ENCODE measurements around the gene CDH5. TPM values are rescaled to one million over a fixed set of nuclear protein-coding genes. Genes with fewer than 3 reads are reported as not detected.

Gene CDH5
- total and polyA plus RNA-seq, 2 of the 13 experiments (the other 11 are each of a cell fraction or from before 2014, with no cell fraction given) = 0.71 to 1.1 TPM

DNA sequence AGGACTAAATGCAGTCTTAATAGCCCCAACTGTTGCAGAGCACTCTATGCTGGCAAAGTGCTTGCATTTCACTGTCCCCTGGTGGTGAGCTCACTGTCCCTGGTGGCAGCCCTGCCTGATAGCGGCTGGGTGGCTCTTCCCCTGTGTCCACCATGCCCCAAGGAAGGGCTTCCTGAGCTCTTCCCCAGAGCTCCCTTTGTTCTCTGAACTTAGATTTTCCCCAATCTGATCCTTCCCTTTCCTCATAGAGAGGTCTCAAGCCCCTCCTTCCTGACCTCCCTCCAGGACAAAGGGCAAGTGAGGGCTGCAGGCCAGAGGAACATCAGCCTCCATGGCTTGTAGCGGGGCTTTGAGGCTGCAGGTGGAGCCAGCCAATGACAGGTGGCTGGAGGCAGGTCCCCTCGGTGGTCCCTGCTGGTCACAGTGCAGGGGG is 77.6 kb downstream of the CDH5 start:
- CTCF ChIA-PET (ENCODE audit: low intra/inter-chr PET ratio, low total read pairs) = interaction anchor here (1.0 to 1.5 kb wide), 2 partner anchors 38 to 39 kb away, joined by 5 to 11 read pairs; no protein-coding TSS in a partner anchor
- TF ChIP-seq NR2C2 (CRISPR knock-in tag; IDR thresholded peaks at IDR 0.05; ENCODE audit: borderline replicate concordance) = peak; percentile 54
- peak; percentile 24; the same call in 1 of the 2 replicates for TF ChIP-seq CEBPG (CRISPR knock-in tag; IDR thresholded peaks at IDR 0.05)
- peak; percentile 63; the same call in 1 of the 2 replicates for TF ChIP-seq ZNF619 (CRISPR knock-in tag; IDR thresholded peaks at IDR 0.05)
- TF ChIP-seq RARA (CRISPR knock-in tag; IDR thresholded peaks at IDR 0.05) = 0 out of 2 replicates have a peak, but pooled peaks have one; percentile 5
- TF ChIP-seq, protein P1, sequence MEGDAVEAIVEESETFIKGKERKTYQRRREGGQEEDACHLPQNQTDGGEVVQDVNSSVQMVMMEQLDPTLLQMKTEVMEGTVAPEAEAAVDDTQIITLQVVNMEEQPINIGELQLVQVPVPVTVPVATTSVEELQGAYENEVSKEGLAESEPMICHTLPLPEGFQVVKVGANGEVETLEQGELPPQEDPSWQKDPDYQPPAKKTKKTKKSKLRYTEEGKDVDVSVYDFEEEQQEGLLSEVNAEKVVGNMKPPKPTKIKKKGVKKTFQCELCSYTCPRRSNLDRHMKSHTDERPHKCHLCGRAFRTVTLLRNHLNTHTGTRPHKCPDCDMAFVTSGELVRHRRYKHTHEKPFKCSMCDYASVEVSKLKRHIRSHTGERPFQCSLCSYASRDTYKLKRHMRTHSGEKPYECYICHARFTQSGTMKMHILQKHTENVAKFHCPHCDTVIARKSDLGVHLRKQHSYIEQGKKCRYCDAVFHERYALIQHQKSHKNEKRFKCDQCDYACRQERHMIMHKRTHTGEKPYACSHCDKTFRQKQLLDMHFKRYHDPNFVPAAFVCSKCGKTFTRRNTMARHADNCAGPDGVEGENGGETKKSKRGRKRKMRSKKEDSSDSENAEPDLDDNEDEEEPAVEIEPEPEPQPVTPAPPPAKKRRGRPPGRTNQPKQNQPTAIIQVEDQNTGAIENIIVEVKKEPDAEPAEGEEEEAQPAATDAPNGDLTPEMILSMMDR (CRISPR knock-in tag; IDR thresholded peaks at IDR 0.05) = peak; percentile 84
- peak; percentile 29; the same call in 1 of the 2 replicates for TF ChIP-seq SALL1 (CRISPR knock-in tag; IDR thresholded peaks at IDR 0.05)
- peak; percentile 44; the same call in 1 of the 2 replicates for TF ChIP-seq ZNF83 (CRISPR knock-in tag; IDR thresholded peaks at IDR 0.05; ENCODE audit: borderline replicate concordance)
- TF ChIP-seq MEIS1 (CRISPR knock-in tag; IDR thresholded peaks at IDR 0.05; ENCODE audit: borderline replicate concordance) = peak; percentile 51; the same call in 1 of the 2 replicates
- TF ChIP-seq ZFX (CRISPR knock-in tag; IDR thresholded peaks at IDR 0.05; ENCODE audit: low read depth) = peak; percentile 29; the same call in 1 of the 2 replicates
- TF ChIP-seq SP4 (CRISPR knock-in tag; IDR thresholded peaks at IDR 0.05) = peak; percentile 24; the same call in 1 of the 2 replicates
- TF ChIP-seq RXRA (CRISPR knock-in tag; IDR thresholded peaks at IDR 0.05) = 0 out of 2 replicates have a peak, but pooled peaks have one; percentile 16
- TF ChIP-seq, protein P2, sequence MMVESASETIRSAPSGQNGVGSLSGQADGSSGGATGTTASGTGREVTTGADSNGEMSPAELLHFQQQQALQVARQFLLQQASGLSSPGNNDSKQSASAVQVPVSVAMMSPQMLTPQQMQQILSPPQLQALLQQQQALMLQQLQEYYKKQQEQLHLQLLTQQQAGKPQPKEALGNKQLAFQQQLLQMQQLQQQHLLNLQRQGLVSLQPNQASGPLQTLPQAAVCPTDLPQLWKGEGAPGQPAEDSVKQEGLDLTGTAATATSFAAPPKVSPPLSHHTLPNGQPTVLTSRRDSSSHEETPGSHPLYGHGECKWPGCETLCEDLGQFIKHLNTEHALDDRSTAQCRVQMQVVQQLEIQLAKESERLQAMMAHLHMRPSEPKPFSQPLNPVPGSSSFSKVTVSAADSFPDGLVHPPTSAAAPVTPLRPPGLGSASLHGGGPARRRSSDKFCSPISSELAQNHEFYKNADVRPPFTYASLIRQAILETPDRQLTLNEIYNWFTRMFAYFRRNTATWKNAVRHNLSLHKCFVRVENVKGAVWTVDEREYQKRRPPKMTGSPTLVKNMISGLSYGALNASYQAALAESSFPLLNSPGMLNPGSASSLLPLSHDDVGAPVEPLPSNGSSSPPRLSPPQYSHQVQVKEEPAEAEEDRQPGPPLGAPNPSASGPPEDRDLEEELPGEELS (CRISPR knock-in tag; IDR thresholded peaks at IDR 0.05) = no peak
- peak; percentile 79 for TF ChIP-seq SMC3 (IDR thresholded peaks at IDR 0.05; ENCODE audit: low read length)
- TF ChIP-seq KDM2A (CRISPR knock-in tag; IDR thresholded peaks at IDR 0.05; ENCODE audit: borderline replicate concordance, low read depth) = peak; percentile 63; the same call in 1 of the 2 replicates
- TF ChIP-seq, protein P3, sequence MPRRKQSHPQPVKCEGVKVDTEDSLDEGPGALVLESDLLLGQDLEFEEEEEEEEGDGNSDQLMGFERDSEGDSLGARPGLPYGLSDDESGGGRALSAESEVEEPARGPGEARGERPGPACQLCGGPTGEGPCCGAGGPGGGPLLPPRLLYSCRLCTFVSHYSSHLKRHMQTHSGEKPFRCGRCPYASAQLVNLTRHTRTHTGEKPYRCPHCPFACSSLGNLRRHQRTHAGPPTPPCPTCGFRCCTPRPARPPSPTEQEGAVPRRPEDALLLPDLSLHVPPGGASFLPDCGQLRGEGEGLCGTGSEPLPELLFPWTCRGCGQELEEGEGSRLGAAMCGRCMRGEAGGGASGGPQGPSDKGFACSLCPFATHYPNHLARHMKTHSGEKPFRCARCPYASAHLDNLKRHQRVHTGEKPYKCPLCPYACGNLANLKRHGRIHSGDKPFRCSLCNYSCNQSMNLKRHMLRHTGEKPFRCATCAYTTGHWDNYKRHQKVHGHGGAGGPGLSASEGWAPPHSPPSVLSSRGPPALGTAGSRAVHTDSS (CRISPR knock-in tag; conservative IDR thresholded peaks at IDR 0.05) = no peak
- TF ChIP-seq, protein P4, sequence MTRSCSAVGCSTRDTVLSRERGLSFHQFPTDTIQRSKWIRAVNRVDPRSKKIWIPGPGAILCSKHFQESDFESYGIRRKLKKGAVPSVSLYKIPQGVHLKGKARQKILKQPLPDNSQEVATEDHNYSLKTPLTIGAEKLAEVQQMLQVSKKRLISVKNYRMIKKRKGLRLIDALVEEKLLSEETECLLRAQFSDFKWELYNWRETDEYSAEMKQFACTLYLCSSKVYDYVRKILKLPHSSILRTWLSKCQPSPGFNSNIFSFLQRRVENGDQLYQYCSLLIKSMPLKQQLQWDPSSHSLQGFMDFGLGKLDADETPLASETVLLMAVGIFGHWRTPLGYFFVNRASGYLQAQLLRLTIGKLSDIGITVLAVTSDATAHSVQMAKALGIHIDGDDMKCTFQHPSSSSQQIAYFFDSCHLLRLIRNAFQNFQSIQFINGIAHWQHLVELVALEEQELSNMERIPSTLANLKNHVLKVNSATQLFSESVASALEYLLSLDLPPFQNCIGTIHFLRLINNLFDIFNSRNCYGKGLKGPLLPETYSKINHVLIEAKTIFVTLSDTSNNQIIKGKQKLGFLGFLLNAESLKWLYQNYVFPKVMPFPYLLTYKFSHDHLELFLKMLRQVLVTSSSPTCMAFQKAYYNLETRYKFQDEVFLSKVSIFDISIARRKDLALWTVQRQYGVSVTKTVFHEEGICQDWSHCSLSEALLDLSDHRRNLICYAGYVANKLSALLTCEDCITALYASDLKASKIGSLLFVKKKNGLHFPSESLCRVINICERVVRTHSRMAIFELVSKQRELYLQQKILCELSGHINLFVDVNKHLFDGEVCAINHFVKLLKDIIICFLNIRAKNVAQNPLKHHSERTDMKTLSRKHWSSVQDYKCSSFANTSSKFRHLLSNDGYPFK (CRISPR knock-in tag; IDR thresholded peaks at IDR 0.05; ENCODE audit: borderline replicate concordance) = peak; percentile 99

More for the DNA sequence above, 77.6 kb downstream of the CDH5 start:
- H3K36me3 ChIP-seq (replicated peaks in 1 of 2; ENCODE audit: control insufficient read depth in 1 of 2, insufficient read depth in 2 of 2, low read length in 2 of 2) = no peaks in the 10 kb centered on the region
- POLR2A ChIA-PET = interaction anchor here (3.0 kb wide), 1 partner anchor 10 kb away, joined by 25 read pairs; no protein-coding TSS in a partner anchor
- H3K27me3 ChIP-seq (ENCODE audit: control insufficient read depth in 1 of 2, insufficient read depth in 2 of 2, low read length in 2 of 2) = peaks cover 0 to 3% of the 10 kb centered on the region in 2 experiments; a peak in 3 of 5 replicates
- intact Hi-C loops (cut with micrococcal nuclease; ENCODE audit: unreplicated experiment) (loop anchor here (1.0 kb wide), 1 partner anchor 38 kb away; no protein-coding TSS in a partner anchor), in situ Hi-C loops (cut with HindIII; ENCODE audit: extremely low pct_ligation_motif_present, low pct_unique_long_range_greater_than_20kb) (no loop called here)
- H3K9me3 ChIP-seq (ENCODE audit: low read length) = no peaks in the 10 kb centered on the region
- no peak overlapping the region for H3K9ac ChIP-seq (ENCODE audit: insufficient read depth, low read depth, low read length)
- no peak overlapping the region for H3K27ac ChIP-seq (ENCODE audit: extremely low read length, insufficient read depth, low read length)
- 5% methylated on average over 3 of the region's 3 CpGs for WGBS (ENCODE audit: low lambda C conversion rate)
- H4K20me1 ChIP-seq (ENCODE audit: insufficient read depth, low read length) = no peaks in the 10 kb centered on the region
- ATAC-seq (peak; percentile 98), DNase-seq (ENCODE audit: low spot score) (peak; percentile 55), FAIRE-seq (peak; percentile 59)
- H3K4me3 ChIP-seq (replicated peaks in 1 of 3; ENCODE audit: insufficient read depth in 1 of 3, low read depth in 2 of 3, low read length in 3 of 3) = no peak overlapping the region
- no TSS peak for BruUV-seq (replicated peaks)
- H2AFZ ChIP-seq (ENCODE audit: low read length) = peak overlapping the region; percentile 55
- peaks cover 10% of the 10 kb centered on the region for H3K4me1 ChIP-seq (ENCODE audit: insufficient read depth, low read length)
- no peaks in the 10 kb centered on the region for H3K79me2 ChIP-seq (ENCODE audit: insufficient read depth, low read length)
- peak overlapping the region; percentile 61 for H3K4me2 ChIP-seq (ENCODE audit: low read depth, low read length)

Data from HepG2 (cell line).